ENCODE data around the gene DUSP23.

DNA sequence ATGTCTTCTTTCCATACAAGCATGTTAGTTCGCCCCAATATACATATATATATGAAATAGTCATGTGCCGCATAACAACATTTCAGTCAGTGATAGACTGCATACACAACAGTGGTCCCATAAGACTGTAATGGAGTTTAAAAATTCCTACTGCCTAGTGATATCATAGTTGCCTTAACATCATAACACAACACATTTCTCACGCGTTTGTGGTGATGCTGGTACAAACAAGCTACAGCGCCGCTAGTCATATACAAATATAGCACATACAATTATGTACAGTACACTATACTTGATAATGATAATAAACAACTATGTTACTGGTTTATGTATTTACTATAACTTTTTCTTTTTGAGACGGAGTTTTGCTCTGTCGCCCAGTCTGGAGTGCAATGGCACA is 35.2 kb downstream of the DUSP23 start:
- TF ChIP-seq, protein P1, sequence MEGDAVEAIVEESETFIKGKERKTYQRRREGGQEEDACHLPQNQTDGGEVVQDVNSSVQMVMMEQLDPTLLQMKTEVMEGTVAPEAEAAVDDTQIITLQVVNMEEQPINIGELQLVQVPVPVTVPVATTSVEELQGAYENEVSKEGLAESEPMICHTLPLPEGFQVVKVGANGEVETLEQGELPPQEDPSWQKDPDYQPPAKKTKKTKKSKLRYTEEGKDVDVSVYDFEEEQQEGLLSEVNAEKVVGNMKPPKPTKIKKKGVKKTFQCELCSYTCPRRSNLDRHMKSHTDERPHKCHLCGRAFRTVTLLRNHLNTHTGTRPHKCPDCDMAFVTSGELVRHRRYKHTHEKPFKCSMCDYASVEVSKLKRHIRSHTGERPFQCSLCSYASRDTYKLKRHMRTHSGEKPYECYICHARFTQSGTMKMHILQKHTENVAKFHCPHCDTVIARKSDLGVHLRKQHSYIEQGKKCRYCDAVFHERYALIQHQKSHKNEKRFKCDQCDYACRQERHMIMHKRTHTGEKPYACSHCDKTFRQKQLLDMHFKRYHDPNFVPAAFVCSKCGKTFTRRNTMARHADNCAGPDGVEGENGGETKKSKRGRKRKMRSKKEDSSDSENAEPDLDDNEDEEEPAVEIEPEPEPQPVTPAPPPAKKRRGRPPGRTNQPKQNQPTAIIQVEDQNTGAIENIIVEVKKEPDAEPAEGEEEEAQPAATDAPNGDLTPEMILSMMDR (IDR thresholded peaks at IDR 0.05; ENCODE audit: extremely low read depth in 1 of 2, insufficient read depth in 1 of 2, low read depth in 1 of 2, low read length in 2 of 2): no peak
- TF ChIP-seq POLR2A (IDR thresholded peaks at IDR 0.05; ENCODE audit: low read depth, low read length) (no peak), EZH2 (IDR thresholded peaks at IDR 0.05; ENCODE audit: borderline replicate concordance, low read depth, low read length, severe bottlenecking) (no peak), MYC (IDR thresholded peaks at IDR 0.05; ENCODE audit: low read depth, low read length) (no peak), POLR2AphosphoS5 (IDR thresholded peaks at IDR 0.05; ENCODE audit: insufficient read depth, low read depth, low read length) (no peak)
- TF ChIP-seq, protein P2, sequence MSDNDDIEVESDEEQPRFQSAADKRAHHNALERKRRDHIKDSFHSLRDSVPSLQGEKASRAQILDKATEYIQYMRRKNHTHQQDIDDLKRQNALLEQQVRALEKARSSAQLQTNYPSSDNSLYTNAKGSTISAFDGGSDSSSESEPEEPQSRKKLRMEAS (IDR thresholded peaks at IDR 0.05; ENCODE audit: insufficient read depth, insufficient read length): no peak
